RWPE1 (cell line): ENCODE results near the gene VASP.

Experiments used
- CTCF ChIA-PET: fragments of 350-600 bp; sonication (Branson Sonifier 250); formaldehyde crosslinking; extraction: SDS; loops from one replicate; lab custom pipeline; 2021; lab: Yijun Ruan, JAX
- POLR2A ChIA-PET: fragments of 400-600 bp; formaldehyde crosslinking; extraction: SDS; loops from one replicate; lab custom pipeline; 2020; ENCODE audit warnings: antibody characterized with exemption; ENCODE audit not compliant: low non-redundant PET; lab: Yijun Ruan, JAX
- DNase-seq: peaks from one replicate; pipeline ENCODE4 v3.0.0; 2012; ENCODE audit warnings: low spot score
- H3K27ac ChIP-seq: fragments of 450-650 bp; 2 replicates; pipeline ENCODE4 v1.5.1; 2017
- TF ChIP-seq, protein P1 (sequence below): fragments of 450-650 bp; conservative IDR thresholded peaks from 2 replicates; pipeline ENCODE4 v1.5.1; 2017; ENCODE audit warnings: low read depth, mild to moderate bottlenecking

The VASP gene

DNA sequence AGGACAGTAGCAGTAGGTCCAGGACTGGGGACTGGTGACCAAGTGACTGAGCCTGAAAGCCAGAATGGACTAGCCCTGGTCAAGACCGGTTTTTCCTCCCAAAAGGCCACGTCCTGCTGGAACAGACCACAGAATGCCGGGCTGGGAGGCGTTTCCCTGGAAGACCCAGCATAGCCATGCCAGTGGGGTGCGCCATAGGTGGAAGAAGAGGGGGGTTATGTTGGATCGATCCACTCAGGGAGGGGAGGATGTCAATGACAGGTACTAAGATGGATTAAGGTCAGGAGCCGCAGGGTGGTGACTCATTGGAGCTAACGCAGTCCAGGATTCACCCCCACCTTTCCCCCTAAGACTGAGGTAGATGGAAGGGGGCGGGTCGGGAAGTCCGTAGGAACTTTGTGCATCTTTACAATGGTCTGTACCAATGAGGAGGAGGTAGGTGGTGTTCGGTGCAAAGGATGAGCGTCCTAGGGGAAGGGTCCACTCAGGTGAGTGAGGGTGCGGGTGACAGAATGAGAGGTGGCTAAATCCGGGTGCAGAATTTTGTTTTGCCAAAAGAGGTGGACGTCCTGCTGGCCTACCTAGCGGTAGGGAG lies 21.0 kb downstream of the VASP start:
- POLR2A ChIA-PET = interaction anchor here (1.0 kb wide), 1 partner anchor 20 kb away, joined by 7 read pairs; no protein-coding TSS in a partner anchor
- peak; percentile 93 for DNase-seq
- TF ChIP-seq, protein P1, sequence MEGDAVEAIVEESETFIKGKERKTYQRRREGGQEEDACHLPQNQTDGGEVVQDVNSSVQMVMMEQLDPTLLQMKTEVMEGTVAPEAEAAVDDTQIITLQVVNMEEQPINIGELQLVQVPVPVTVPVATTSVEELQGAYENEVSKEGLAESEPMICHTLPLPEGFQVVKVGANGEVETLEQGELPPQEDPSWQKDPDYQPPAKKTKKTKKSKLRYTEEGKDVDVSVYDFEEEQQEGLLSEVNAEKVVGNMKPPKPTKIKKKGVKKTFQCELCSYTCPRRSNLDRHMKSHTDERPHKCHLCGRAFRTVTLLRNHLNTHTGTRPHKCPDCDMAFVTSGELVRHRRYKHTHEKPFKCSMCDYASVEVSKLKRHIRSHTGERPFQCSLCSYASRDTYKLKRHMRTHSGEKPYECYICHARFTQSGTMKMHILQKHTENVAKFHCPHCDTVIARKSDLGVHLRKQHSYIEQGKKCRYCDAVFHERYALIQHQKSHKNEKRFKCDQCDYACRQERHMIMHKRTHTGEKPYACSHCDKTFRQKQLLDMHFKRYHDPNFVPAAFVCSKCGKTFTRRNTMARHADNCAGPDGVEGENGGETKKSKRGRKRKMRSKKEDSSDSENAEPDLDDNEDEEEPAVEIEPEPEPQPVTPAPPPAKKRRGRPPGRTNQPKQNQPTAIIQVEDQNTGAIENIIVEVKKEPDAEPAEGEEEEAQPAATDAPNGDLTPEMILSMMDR = no peak
- CTCF ChIA-PET = interaction anchor here (0.6 to 2.3 kb wide), 2 partner anchors 42 to 114 kb away, joined by 5 to 19 read pairs; no protein-coding TSS in a partner anchor
- peak overlapping the region; percentile 92 for H3K27ac ChIP-seq

DNA sequence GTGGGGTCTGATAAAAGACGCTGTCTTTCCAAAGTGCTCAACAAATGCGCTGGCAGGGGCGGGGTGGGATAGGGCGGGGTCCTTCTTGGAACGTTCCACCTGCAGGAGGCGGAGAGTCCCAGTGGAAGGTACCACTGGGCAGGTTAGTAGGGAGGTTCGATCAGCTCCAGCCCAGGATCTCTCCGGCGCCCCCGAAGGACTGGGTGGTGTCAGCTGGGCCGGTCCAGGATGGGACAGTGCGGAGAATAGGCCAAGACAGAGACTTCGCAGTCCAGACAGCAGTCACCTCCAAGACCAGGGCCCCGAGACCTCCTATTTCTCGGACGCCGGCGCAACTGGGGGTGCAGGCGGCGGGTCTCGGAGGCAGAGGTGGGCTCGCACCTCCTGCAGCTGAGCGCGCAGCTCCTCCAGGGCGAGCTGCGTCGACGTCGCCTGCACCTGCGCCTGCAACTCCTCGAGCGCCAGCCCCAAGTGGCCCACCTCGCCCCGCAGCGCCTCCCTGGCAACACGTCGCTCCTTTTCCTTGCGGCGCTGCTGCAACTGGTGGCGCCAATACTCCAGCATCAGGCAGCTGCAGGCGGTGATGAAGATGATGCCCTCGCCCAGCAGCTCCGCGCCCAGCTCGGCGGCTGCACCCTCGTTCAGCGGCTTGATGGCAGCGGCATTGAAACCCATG lies 21.6 kb downstream of the VASP start:
- DNase-seq = peak; percentile 93
- POLR2A ChIA-PET = interaction anchor here (1.0 kb wide), 1 partner anchor 21 kb away, joined by 7 read pairs; no protein-coding TSS in a partner anchor
- peak overlapping the region; percentile 92 for H3K27ac ChIP-seq
- TF ChIP-seq, protein P1 = peak; percentile 46
- CTCF ChIA-PET = interaction anchor here (0.6 to 2.3 kb wide), 5 partner anchors 20 to 142 kb away, joined by 3 to 19 read pairs (median 5); no protein-coding TSS in a partner anchor

DNA sequence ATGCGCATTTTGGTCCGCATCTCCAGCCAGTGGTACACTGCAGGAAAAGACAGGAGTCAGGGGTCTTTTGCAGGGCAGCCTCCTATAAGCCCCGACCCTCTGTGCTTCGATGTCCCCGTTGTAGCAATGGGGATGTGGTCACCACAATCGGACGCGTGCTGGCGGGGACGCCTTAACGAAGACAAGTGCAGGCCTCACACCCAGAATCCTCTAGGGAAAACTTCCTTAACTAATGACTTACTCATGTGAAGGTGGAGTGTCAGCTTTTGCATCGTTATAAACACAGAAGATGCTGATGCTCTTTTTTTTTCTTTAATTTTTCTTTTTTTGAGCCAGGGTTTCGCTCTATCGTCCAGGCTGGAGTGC lies 22.1 kb downstream of the VASP start:
- CTCF ChIA-PET = interaction anchor here (0.6 to 2.3 kb wide), 4 partner anchors 21 to 141 kb away, joined by 3 to 19 read pairs (median 4); no protein-coding TSS in a partner anchor
- no peak for DNase-seq
- peak overlapping the region; percentile 92 for H3K27ac ChIP-seq
- POLR2A ChIA-PET = interaction anchor here (0.6 kb wide), 1 partner anchor 65 kb away, joined by 9 read pairs; no protein-coding TSS in a partner anchor
- TF ChIP-seq, protein P1 = no peak

DNA sequence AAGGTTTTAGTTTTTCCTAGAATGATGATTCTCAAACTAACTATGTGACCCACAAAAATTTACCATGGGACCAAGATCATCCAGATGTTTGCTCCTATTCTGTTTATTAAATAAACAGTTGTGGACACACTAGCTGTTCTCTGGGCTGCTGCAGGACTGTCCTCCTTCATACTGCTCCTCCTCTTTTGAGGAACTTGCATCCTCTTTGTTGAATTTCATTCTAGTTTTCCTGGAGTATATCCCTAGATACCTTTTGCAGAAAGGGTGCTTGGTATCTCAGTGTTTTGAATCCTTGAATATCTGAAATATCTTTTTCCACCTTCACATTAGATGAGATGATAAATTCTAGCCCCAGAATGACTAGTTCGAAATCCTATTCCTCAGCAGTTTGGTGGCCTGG lies 24.1 kb downstream of the VASP start:
- H3K27ac ChIP-seq = no peak overlapping the region
- TF ChIP-seq, protein P1 = no peak
- ChIA-PET POLR2A (no interaction called here), CTCF (interaction anchor here (1.0 kb wide), 1 partner anchor 111 kb away, joined by 3 read pairs; no protein-coding TSS in a partner anchor)
- no peak for DNase-seq

DNA sequence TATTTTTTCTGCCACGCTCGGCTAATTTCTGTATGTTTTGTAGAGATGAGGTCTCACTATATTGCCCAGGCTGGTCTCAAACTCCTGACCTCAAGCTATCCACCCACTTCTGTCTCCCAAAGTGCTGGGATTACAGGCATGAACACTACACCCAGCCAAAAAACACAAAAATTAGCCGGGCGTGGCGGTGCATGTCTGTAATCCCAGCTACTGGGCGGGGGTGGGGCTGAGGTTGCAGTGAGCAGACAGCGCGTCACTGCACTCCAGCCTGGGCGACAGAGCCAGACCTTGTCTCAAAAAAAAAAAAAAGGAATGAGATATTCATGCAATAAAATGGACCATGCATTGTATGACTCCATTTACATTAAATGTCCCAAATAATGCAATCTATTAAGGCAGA lies 32.2 kb downstream of the VASP start:
- no peak for DNase-seq
- CTCF ChIA-PET = interaction anchor here (0.7 to 1.0 kb wide), 2 partner anchors 19 to 142 kb away, joined by 3 to 4 read pairs; no protein-coding TSS in a partner anchor
- TF ChIP-seq, protein P1 = no peak
- H3K27ac ChIP-seq = peak overlapping the region; percentile 28; the same call in 1 of the 2 replicates
- POLR2A ChIA-PET = no interaction called here

DNA sequence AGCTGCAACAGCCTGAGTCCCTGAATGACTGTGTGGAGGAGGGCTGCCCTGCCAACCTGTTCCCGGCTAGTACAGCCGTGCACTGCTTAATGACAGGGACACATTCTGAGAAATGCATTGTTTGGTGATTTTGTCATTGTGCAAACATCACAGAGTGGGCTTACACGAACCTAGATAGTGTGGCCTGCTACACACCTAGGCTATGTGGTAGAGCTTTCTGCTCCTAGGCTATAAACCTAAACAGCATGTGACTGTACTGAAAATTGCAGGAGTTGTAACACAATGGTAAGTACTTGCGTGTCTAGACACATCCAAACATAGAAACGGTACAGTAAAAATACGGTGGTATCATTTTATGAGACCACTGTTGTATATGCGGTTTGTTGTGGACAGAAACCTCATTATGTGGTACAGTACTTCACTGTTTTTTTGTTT lies 35.0 kb downstream of the VASP start:
- TF ChIP-seq, protein P1 = no peak
- no peak for DNase-seq
- CTCF ChIA-PET = no interaction called here
- peak overlapping the region; percentile 88 for H3K27ac ChIP-seq
- POLR2A ChIA-PET = no interaction called here
